ENCODE results near the gene NPRL2.

The NPRL2 gene

GRCh38 chr3:50350527-50351322 lies at the start of gene NPRL2, which contains the start of gene CYB561D2:
Gene NPRL2, minus strand, starts transcription at chr3:50350775. Its CDS starts 123 bp downstream, at chr3:50350652.
Gene CYB561D2, plus strand, starts transcription at chr3:50350862. Its CDS starts 572 bp downstream, at chr3:50351434.
- no peaks in the 10 kb centered on the region for H3K9me3 ChIP-seq (ENCODE audit: low read length)
- H3K79me2 ChIP-seq (ENCODE audit: insufficient read depth, low read length) = no peaks in the 10 kb centered on the region
- peaks cover 50% of the 10 kb centered on the region; the same call in 1 of the 2 replicates for H3K36me3 ChIP-seq (ENCODE audit: insufficient read depth, low read length)
- no peaks in the 10 kb centered on the region for H3K27me3 ChIP-seq (ENCODE audit: insufficient read depth, low read length)
- H3K4me3 ChIP-seq (ENCODE audit: low read depth, low read length, poor library complexity, severe bottlenecking) = peak within 1 kb of the TSS; percentile 76
- H3K9ac ChIP-seq (ENCODE audit: low read length) = peak within 1 kb of the TSS; percentile 86
- no peak within 1 kb of the TSS for H2AFZ ChIP-seq (ENCODE audit: low read length)
- H3K27ac ChIP-seq (ENCODE audit: low read depth, low read length, poor library complexity, severe bottlenecking) = peak within 1 kb of the TSS; percentile 74
- peaks cover 30% of the 10 kb centered on the region for H3K4me1 ChIP-seq (ENCODE audit: insufficient read depth, low read length, severe bottlenecking)
- no peaks in the 10 kb centered on the region for H3F3A ChIP-seq (ENCODE audit: insufficient read depth, low read length)
- H3K9me2 ChIP-seq (ENCODE audit: low read depth, low read length) = no peaks in the 10 kb centered on the region
- H3K4me2 ChIP-seq (ENCODE audit: low read length) = peak within 1 kb of the TSS; percentile 88
- no peak for TF ChIP-seq CTCF (IDR thresholded peaks at IDR 0.05; ENCODE audit: low read length)
- TF ChIP-seq EZH2 (IDR thresholded peaks at IDR 0.05; ENCODE audit: borderline replicate concordance, low read length) = no peak
- no peaks in the 10 kb centered on the region for H4K20me1 ChIP-seq (ENCODE audit: insufficient read depth, low read length)

- no peaks in the 10 kb centered on the region for H3K79me2 ChIP-seq (ENCODE audit: insufficient read depth, low read length)
- H3K9ac ChIP-seq (ENCODE audit: low read length) = no peak overlapping the region
- H3K27ac ChIP-seq (ENCODE audit: low read depth, low read length, poor library complexity, severe bottlenecking) = no peak overlapping the region
- H2AFZ ChIP-seq (ENCODE audit: low read length) = no peak overlapping the region
- TF ChIP-seq EZH2 (IDR thresholded peaks at IDR 0.05; ENCODE audit: borderline replicate concordance, low read length) (no peak), CTCF (IDR thresholded peaks at IDR 0.05; ENCODE audit: low read length) (no peak)
- no peak overlapping the region for H3K4me2 ChIP-seq (ENCODE audit: low read length)
- H3F3A ChIP-seq (ENCODE audit: insufficient read depth, low read length) = no peaks in the 10 kb centered on the region
- no peaks in the 10 kb centered on the region for H3K9me2 ChIP-seq (ENCODE audit: low read depth, low read length)
- H3K4me1 ChIP-seq (ENCODE audit: insufficient read depth, low read length, severe bottlenecking) = no peaks in the 10 kb centered on the region
- H3K27me3 ChIP-seq (ENCODE audit: insufficient read depth, low read length) = no peaks in the 10 kb centered on the region
- no peaks in the 10 kb centered on the region for H3K36me3 ChIP-seq (ENCODE audit: insufficient read depth, low read length)
- H4K20me1 ChIP-seq (ENCODE audit: insufficient read depth, low read length) = no peaks in the 10 kb centered on the region
- H3K9me3 ChIP-seq (ENCODE audit: low read length) = no peaks in the 10 kb centered on the region
- H3K4me3 ChIP-seq (ENCODE audit: low read depth, low read length, poor library complexity, severe bottlenecking) = no peak overlapping the region
Observed at GRCh38 chr3:50396502-50396901, 45.9 kb upstream of the NPRL2 start.

- Histone ChIP-seq H3K4me2 (ENCODE audit: low read length) (no peak overlapping the region), H2AFZ (ENCODE audit: low read length) (no peak overlapping the region), H3K9me2 (ENCODE audit: low read depth, low read length) (no peaks in the 10 kb centered on the region), H3K9me3 (ENCODE audit: low read length) (no peaks in the 10 kb centered on the region), H3K4me3 (ENCODE audit: low read depth, low read length, poor library complexity, severe bottlenecking) (no peak overlapping the region), H3F3A (ENCODE audit: insufficient read depth, low read length) (no peaks in the 10 kb centered on the region), H4K20me1 (ENCODE audit: insufficient read depth, low read length) (no peaks in the 10 kb centered on the region), H3K9ac (ENCODE audit: low read length) (no peak overlapping the region), H3K36me3 (ENCODE audit: insufficient read depth, low read length) (no peaks in the 10 kb centered on the region), H3K4me1 (ENCODE audit: insufficient read depth, low read length, severe bottlenecking) (no peaks in the 10 kb centered on the region), H3K27me3 (ENCODE audit: insufficient read depth, low read length) (no peaks in the 10 kb centered on the region), H3K79me2 (ENCODE audit: insufficient read depth, low read length) (no peaks in the 10 kb centered on the region), H3K27ac (ENCODE audit: low read depth, low read length, poor library complexity, severe bottlenecking) (no peak overlapping the region)
- TF ChIP-seq CTCF (IDR thresholded peaks at IDR 0.05; ENCODE audit: low read length) = no peak
- TF ChIP-seq EZH2 (IDR thresholded peaks at IDR 0.05; ENCODE audit: borderline replicate concordance, low read length) = no peak
Observed at GRCh38 chr3:50395070-50395860, 44.7 kb upstream of the NPRL2 start.

All from OCI-LY1 (cell line).